Activated T-cell treated with anti-CD3 and anti-CD28 coated beads, Interleukin-2, amount 50 U/mL, for 72 hours (primary cell): Measurements from ENCODE around the gene GJC2. TPM values are rescaled to one million over a fixed set of nuclear protein-coding genes. Genes with fewer than 3 reads are reported as not detected.

Source experiments
- ATAC-seq, 2 donors: fragments of 150-1000 bp; cut with Tn5 transposase; replicated peaks in 1 of 2; 2 replicates each; pipeline ENCODE4 v1.10.0; 2021; ENCODE audit warnings: moderate library complexity in 2 of 2, mild to moderate bottlenecking in 1 of 2
- DNase-seq, 2 donors: peaks; one replicate each; pipeline ENCODE4 v3.0.0; 2021 to 2022; ENCODE audit warnings: mixed read lengths in 1 of 2
- H3K27ac Mint-ChIP-seq: one replicate; pipeline ENCODE4 v1.8.0; 2022; ENCODE audit warnings: mild to moderate bottlenecking, moderate library complexity, mixed read lengths
- H3K27me3 Mint-ChIP-seq: one replicate; pipeline ENCODE4 v1.8.0; 2022; ENCODE audit warnings: low read depth, mixed read lengths
- H3K36me3 Mint-ChIP-seq, 2 donors: one replicate each; pipeline ENCODE4 v1.8.0; 2022; ENCODE audit warnings: mixed read lengths in 2 of 2, mild to moderate bottlenecking in 1 of 2; ENCODE audit not compliant: insufficient read depth in 2 of 2
- H3K4me1 Mint-ChIP-seq: one replicate; pipeline ENCODE4 v1.8.0; 2022; ENCODE audit warnings: low read depth, mixed read lengths
- H3K4me3 Mint-ChIP-seq, 2 donors: one replicate each; pipeline ENCODE4 v1.8.0; 2022; ENCODE audit warnings: mild to moderate bottlenecking in 2 of 2, mixed read lengths in 2 of 2, moderate library complexity in 2 of 2
- H3K9me3 Mint-ChIP-seq, 2 donors: one replicate each; pipeline ENCODE4 v1.8.0; 2022; ENCODE audit warnings: mixed read lengths in 2 of 2
- total RNA-seq, 2 donors: library from RNA; stranded (reverse); gene quantifications; one replicate each; pipeline ENCODE4 v1.2.3, GENCODE V29; 2022

The GJC2 gene
- total RNA-seq, 2 donors from 2014 or later: 0.77 to 0.93 TPM

DNA sequence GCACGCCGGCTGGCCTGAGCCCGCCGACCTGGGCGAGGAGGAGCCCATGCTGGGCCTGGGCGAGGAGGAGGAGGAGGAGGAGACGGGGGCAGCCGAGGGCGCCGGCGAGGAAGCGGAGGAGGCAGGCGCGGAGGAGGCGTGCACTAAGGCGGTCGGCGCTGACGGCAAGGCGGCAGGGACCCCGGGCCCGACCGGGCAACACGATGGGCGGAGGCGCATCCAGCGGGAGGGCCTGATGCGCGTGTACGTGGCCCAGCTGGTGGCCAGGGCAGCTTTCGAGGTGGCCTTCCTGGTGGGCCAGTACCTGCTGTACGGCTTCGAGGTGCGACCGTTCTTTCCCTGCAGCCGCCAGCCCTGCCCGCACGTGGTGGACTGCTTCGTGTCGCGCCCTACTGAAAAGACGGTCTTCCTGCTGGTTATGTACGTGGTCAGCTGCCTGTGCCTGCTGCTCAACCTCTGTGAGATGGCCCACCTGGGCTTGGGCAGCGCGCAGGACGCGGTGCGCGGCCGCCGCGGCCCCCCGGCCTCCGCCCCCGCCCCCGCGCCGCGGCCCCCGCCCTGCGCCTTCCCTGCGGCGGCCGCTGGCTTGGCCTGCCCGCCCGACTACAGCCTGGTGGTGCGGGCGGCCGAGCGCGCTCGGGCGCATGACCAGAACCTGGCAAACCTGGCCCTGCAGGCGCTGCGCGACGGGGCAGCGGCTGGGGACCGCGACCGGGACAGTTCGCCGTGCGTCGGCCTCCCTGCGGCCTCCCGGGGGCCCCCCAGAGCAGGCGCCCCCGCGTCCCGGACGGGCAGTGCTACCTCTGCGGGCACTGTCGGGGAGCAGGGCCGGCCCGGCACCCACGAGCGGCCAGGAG is 8.6 kb downstream of the GJC2 start:
- Mint-ChIP-seq H3K36me3 (no peaks in the 10 kb centered on the region), H3K9me3 (no peaks in the 10 kb centered on the region), H3K4me1 (peaks cover 22% of the 10 kb centered on the region), H3K4me3 (no peak overlapping the region), H3K27ac (no peak overlapping the region), H3K27me3 (no peaks in the 10 kb centered on the region)
- DNase-seq (no peak), ATAC-seq (no peak)

DNA sequence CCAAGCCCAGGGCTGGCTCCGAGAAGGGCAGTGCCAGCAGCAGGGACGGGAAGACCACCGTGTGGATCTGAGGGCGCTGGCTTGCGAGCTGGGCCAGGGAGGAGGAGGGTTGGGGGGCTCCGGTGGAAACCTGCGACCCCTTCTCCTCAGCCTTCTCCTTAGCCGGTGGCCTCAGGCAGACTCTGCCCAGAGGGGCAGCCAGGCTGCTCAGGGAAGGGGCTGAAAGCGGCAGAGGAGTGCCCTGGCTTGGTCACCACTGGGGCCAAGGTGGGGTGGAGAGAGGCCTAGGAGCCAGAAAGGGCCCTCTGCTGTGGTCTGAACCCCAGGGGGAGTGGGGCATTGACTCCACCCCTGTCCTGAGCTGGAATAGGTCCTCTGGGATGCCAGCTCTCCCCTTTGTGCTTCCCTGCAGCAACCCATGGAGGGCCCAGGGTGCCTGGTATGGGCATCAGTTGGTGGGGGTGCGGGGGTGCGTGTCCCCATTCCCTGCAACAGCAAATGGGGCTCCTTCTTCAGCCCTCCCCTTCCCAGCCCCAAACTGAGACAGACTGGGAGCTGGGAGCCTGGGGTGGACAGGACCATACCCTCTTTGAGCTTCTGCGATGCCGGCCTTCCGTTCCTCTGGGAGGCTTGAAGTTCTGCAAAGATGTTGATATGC is 9.4 kb downstream of the GJC2 start:
- H3K4me3 Mint-ChIP-seq: no peak overlapping the region
- ATAC-seq (no peak), DNase-seq (no peak)
- H3K36me3 Mint-ChIP-seq: no peaks in the 10 kb centered on the region
- H3K9me3 Mint-ChIP-seq: no peaks in the 10 kb centered on the region
- peaks cover 25% of the 10 kb centered on the region for H3K4me1 Mint-ChIP-seq
- H3K27me3 Mint-ChIP-seq: no peaks in the 10 kb centered on the region
- no peak overlapping the region for H3K27ac Mint-ChIP-seq

DNA sequence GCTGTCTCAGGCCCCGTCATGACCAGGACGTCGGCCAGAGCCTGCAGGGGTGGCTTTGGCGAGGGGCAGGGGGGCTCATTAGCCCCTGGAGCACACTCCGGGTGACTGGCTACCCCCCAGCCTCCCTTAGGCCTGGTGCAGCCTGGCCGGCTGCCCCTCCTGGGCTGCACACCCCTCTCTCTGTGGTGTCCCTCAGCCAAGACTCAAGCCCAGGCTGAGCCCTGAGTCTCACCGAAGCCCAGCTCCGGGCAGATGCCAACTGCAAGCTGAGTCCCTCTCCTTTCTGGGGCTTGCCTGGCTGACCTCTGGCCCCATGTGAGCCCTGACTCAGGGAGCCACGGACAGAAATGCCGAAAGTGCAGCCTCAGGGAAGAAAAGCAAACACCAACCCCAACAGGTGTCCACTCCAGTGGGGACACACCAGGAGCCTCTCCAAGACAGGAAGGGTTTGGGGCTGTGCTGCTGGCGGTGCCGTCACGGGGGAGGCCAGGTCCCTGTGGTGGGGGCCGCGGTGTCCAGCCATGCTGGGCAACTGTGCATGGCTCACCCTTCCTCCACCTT is 10.6 kb downstream of the GJC2 start:
- Mint-ChIP-seq H3K4me1 (peaks cover 25% of the 10 kb centered on the region), H3K27ac (no peak overlapping the region), H3K36me3 (no peaks in the 10 kb centered on the region), H3K27me3 (no peaks in the 10 kb centered on the region), H3K4me3 (no peak overlapping the region), H3K9me3 (no peaks in the 10 kb centered on the region)
- DNase-seq (no peak), ATAC-seq (no peak)

DNA sequence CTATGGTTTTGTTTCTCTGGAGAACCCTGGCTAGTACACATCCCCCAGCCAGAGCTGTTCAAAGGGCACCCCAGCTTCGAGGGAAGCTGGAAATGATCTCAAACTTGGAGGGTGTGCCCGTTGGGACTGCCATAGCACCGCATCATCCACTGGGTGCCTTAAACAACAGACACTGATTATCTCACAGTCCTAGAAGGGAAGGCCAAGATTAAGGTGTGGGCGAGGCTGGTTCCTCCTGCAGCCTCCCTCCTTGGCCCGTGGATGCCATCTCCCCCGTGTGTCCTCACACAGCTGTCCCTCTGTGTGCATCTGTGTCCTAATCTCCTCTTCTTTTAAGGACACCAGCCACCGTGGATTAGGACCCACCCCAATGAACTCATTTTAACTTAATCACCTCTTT is 11.6 kb downstream of the GJC2 start:
- Mint-ChIP-seq H3K36me3 (no peaks in the 10 kb centered on the region), H3K27me3 (no peaks in the 10 kb centered on the region), H3K9me3 (no peaks in the 10 kb centered on the region), H3K4me3 (no peak overlapping the region), H3K27ac (no peak overlapping the region), H3K4me1 (peaks cover 23% of the 10 kb centered on the region)
- no peak for ATAC-seq
- no peak for DNase-seq

- DNase-seq: no peak
- H3K4me1 Mint-ChIP-seq: peaks cover 28% of the 10 kb centered on the region
- no peaks in the 10 kb centered on the region for H3K9me3 Mint-ChIP-seq
- no peak overlapping the region for H3K27ac Mint-ChIP-seq
- H3K36me3 Mint-ChIP-seq: no peaks in the 10 kb centered on the region
- H3K27me3 Mint-ChIP-seq: no peaks in the 10 kb centered on the region
- ATAC-seq: no peak
- H3K4me3 Mint-ChIP-seq: no peak overlapping the region
Observed at GRCh38 chr1:228161866-228162265, 12.1 kb downstream of the GJC2 start.

DNA sequence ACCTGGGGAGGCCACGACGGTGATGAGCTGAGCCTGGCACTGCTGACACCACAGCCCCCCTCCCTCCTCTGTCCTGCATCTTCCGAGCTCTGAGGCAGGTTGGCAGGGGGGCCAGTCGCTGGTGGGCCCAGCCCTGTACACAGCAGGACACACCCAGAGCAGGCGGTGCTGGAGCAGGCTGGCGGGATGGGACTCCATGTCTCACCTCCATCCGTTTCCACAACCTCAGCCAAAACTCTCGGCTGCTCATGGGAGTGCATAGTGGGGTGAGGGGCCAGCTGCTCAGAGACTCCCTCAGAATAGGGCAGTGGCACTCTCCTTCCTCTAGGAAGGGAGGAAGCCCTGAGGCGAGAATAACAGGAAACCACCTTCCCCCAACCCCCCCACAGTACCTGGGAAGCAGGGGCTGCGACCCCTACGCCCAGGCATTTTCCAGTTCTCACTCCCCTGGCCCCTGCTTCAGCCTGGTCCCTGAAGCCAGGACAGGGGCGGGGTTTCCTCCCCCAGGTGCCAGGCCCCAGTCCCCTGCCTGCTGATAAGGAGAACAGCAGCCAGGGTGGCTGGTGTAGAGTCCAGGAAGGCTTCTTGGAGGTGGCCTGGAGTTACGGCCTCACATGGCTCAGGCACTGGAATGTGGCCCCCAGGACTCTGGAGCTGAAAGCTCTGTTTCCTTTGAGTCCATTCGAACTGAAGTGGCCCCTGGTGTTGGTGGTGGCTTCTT is 12.7 kb downstream of the GJC2 start:
- peaks cover 30% of the 10 kb centered on the region for H3K4me1 Mint-ChIP-seq
- no peaks in the 10 kb centered on the region for H3K9me3 Mint-ChIP-seq
- DNase-seq (no peak), ATAC-seq (no peak)
- no peaks in the 10 kb centered on the region for H3K27me3 Mint-ChIP-seq
- no peaks in the 10 kb centered on the region for H3K36me3 Mint-ChIP-seq
- H3K27ac Mint-ChIP-seq: no peak overlapping the region
- H3K4me3 Mint-ChIP-seq: no peak overlapping the region

- H3K4me3 Mint-ChIP-seq: no peak overlapping the region
- H3K27ac Mint-ChIP-seq: no peak overlapping the region
- peaks cover 30% of the 10 kb centered on the region for H3K4me1 Mint-ChIP-seq
- H3K36me3 Mint-ChIP-seq: no peaks in the 10 kb centered on the region
- DNase-seq: no peak
- no peaks in the 10 kb centered on the region for H3K9me3 Mint-ChIP-seq
- no peaks in the 10 kb centered on the region for H3K27me3 Mint-ChIP-seq
- ATAC-seq: no peak
Observed at GRCh38 chr1:228163007-228163753, 13.4 kb downstream of the GJC2 start.

- no peak for ATAC-seq
- H3K27ac Mint-ChIP-seq: no peak overlapping the region
- H3K4me1 Mint-ChIP-seq: peaks cover 30% of the 10 kb centered on the region
- peak overlapping the region; percentile 78 to 87 for H3K4me3 Mint-ChIP-seq
- no peaks in the 10 kb centered on the region for H3K9me3 Mint-ChIP-seq
- DNase-seq: no peak
- no peaks in the 10 kb centered on the region for H3K36me3 Mint-ChIP-seq
- no peaks in the 10 kb centered on the region for H3K27me3 Mint-ChIP-seq
Observed at GRCh38 chr1:228163776-228164519, 14.2 kb downstream of the GJC2 start.

DNA sequence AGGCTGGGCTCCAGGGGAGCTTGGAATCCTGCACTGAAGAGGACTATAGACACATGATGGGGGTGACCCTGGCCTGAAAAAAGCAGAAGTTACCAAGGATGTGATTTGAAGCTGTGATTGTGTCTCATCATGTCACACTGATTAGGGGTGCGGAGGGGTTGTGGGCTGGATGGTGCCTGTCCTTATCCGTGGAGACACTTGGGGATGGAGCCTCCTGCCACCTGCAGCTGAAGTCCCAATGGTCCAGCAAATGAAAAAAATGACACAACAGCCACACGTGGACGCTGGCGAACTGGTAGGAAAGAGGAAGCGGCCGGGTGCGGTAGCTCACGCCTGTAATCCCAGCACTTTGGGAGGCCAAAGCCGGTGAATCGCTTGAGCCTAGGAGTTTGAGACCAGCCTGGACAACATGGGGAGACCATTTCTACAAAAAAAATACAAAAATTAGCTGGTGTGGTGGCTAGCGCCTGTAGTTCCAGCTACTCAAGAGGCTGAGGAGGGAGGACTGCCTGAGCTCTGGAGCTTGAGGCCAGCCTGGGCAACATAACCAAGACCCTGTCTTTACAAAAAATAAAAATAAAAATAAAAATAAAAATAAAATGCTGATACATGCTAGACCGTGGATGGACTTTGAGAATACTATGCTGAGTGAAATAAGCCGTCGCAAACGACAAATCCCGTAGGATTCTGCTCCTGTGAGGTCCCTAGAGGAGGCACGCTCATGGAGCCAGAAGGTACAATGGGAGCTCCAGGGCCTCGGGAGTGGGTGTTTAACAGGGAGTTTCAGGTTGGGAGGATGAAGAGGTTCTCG is 15.0 kb downstream of the GJC2 start:
- Mint-ChIP-seq H3K4me1 (peaks cover 30% of the 10 kb centered on the region), H3K27ac (peak overlapping the region; percentile 83), H3K27me3 (no peaks in the 10 kb centered on the region), H3K9me3 (no peaks in the 10 kb centered on the region), H3K4me3 (peak overlapping the region; percentile 78 to 87), H3K36me3 (no peaks in the 10 kb centered on the region)
- ATAC-seq: no peak
- DNase-seq: no peak

DNA sequence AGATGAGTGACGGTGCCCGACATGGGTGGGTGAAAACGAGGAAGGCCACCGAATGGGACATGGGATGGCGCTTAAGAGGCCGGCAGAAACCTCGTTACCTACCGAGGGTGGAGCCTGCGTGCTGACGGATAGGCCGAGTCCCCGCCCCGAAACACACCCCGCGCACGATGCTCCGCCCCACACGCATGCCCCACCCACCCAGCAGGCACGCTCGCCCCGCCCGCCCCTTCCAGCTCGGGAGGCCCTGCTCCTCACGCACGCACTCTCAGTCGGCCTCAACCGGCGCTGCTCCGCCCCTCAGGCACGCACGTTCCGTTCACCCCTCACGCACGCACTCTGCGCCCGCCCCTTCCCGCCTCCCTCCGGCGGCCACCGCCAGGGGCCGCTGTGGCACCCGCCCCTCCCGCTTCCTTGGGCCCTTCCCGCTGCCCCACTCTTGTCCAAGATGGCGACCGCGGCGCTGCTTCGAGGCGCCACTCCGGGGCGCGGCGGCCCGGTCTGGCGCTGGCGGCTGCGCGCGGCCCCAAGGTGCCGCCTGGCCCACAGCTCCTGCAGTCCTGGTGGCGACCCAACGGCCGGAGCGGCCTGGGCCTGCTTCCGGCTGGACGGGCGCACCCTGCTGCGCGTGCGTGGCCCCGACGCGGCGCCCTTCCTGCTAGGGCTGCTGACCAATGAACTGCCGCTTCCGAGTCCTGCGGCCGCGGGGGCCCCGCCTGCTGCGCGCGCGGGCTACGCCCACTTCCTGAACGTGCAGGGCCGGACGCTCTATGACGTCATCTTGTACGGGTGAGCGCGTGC is 15.8 kb downstream of the GJC2 start, which contains the start of gene IBA57:
TSS of gene IBA57 (plus strand) at position 433 of the 798 bp plus-strand sequence. CDS start at position 446, 13 bp downstream.
- Mint-ChIP-seq H3K27ac (peak within 1 kb of the TSS; percentile 94), H3K4me1 (peaks cover 30% of the 10 kb centered on the region), H3K9me3 (no peaks in the 10 kb centered on the region), H3K36me3 (no peaks in the 10 kb centered on the region), H3K27me3 (no peaks in the 10 kb centered on the region), H3K4me3 (peak within 1 kb of the TSS; percentile 84 to 87)
- ATAC-seq (peak; percentile 88 to 89), DNase-seq (peak; percentile 99 to 100)
